Muscle layer of colon (tissue), 2 donors: ENCODE data around the gene TMTC1.

Source experiments
- H3K27ac ChIP-seq: one replicate; pipeline ENCODE4 v1.7.0; 2013; ENCODE audit warnings: low read depth, mild to moderate bottlenecking, low read length, moderate library complexity
- H3K27me3 ChIP-seq, 2 donors: one replicate each; pipeline ENCODE4 v1.7.0; 2013; ENCODE audit warnings: low read length in 2 of 2, mild to moderate bottlenecking in 2 of 2; ENCODE audit not compliant: insufficient read depth in 2 of 2, control insufficient read depth in 1 of 2
- H3K36me3 ChIP-seq: one replicate; pipeline ENCODE4 v1.7.0; 2013; ENCODE audit warnings: mild to moderate bottlenecking, low read length; ENCODE audit not compliant: insufficient read depth
- H3K4me1 ChIP-seq: one replicate; pipeline ENCODE4 v1.7.0; 2013; ENCODE audit warnings: mild to moderate bottlenecking, low read length; ENCODE audit not compliant: insufficient read depth
- H3K4me3 ChIP-seq, 2 donors: one replicate each; pipeline ENCODE4 v1.7.0; 2013; ENCODE audit warnings: low read length in 2 of 2, low read depth in 1 of 2, mild to moderate bottlenecking in 1 of 2, moderate library complexity in 1 of 2
- H3K9ac ChIP-seq: one replicate; pipeline ENCODE4 v1.7.0; 2013; ENCODE audit warnings: low read length
- H3K9me3 ChIP-seq: one replicate; pipeline ENCODE4 v1.7.0; 2013; ENCODE audit warnings: mild to moderate bottlenecking, low read length
- donor health status: abdominal sarcoma.
- donor health status: Adenocarcinoma of cecum.

Gene TMTC1

DNA sequence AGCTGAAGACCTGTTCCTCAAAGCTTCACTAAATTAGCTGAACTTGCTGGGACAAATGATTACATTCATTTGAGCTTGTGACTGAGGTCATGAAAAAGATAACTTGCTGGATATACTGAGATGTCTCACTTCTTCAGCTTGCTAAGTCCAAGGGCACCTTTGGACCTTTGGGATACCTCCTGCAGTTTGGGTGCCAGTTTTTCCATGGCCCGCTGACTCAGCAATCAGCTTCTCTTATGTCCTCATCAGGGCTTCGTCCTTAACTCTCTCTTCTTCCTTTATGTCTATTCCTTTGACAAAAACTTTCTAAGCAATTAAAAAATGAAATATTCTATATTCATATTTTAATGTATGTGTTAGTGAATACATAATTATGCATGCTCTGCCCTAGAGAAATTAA, 331.9 kb downstream of the TMTC1 start:
- Histone ChIP-seq H3K9me3 (no peaks in the 10 kb centered on the region), H3K27ac (no peak overlapping the region), H3K27me3 (no peaks in the 10 kb centered on the region), H3K4me3 (no peak overlapping the region), H3K4me1 (no peaks in the 10 kb centered on the region), H3K36me3 (no peaks in the 10 kb centered on the region), H3K9ac (no peak overlapping the region)
